ENCODE measurements around the gene HIVEP1.
"Not testable (repeated sequence)": the region's sequence is repeated elsewhere in the genome, so short reads cannot be mapped to it uniquely, and the experiment has no call there.

DNA sequence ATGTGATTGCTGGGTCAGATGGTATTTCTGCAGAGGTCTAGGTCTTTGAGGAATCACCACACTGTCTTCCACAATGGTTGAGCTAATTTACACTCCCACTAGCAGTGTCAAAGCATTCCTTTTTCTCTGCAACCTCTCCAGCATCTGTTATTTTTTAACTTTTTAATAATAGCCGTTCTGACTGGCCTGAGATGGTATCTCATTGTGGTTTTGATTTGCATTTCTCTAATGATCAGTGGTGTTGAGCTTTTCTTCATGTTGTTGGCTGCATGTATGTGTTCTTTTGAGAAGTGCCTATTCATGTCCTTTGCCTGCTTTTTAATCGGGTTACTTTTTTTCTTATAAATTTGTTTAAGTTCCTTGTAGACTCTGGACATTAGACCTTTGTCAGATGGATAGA is 143.7 kb downstream of the HIVEP1 start:
- not testable (repeated sequence) for TF ChIP-seq EP300, POLR2A (IDR thresholded peaks at IDR 0.05)
